Activated naive CD8-positive, alpha-beta T cell treated with anti-CD3 and anti-CD28 coated beads, Interleukin-2, amount 10 ng/mL, durations not matched to agents 7 days and 5 days (primary cell): ENCODE results near the gene PFKL. TPM values are rescaled to one million over a fixed set of nuclear protein-coding genes. Genes with fewer than 3 reads are reported as not detected.

Experiments
- ATAC-seq: fragments of 150-1000 bp; cut with Tn5 transposase; one replicate; pipeline ENCODE4 v1.10.0; 2021; ENCODE audit warnings: low read depth, moderate library complexity
- POLR2A ChIA-PET: fragments of 350-600 bp; sonication (Branson Sonifier 250); formaldehyde crosslinking; loops from one replicate; lab custom pipeline; 2021; ENCODE audit warnings: antibody characterized with exemption; lab: Charles Lee
- DNase-seq: peaks from one replicate; pipeline ENCODE4 v3.0.0; 2021
- H3K27ac Mint-ChIP-seq: one replicate; pipeline ENCODE4 v1.8.0; 2022; ENCODE audit warnings: mild to moderate bottlenecking, mixed read lengths
- H3K27me3 Mint-ChIP-seq: one replicate; pipeline ENCODE4 v1.8.0; 2022; ENCODE audit warnings: mild to moderate bottlenecking, moderate library complexity, mixed read lengths
- H3K36me3 Mint-ChIP-seq: one replicate; pipeline ENCODE4 v1.8.0; 2021; ENCODE audit warnings: mild to moderate bottlenecking, mixed read lengths
- H3K4me1 Mint-ChIP-seq: one replicate; pipeline ENCODE4 v1.8.0; 2021; ENCODE audit warnings: mixed read lengths
- H3K4me3 Mint-ChIP-seq: one replicate; pipeline ENCODE4 v1.8.0; 2022; ENCODE audit warnings: mild to moderate bottlenecking, moderate library complexity, mixed read lengths
- H3K9me3 Mint-ChIP-seq: one replicate; pipeline ENCODE4 v1.8.0; 2021; ENCODE audit warnings: mixed read lengths
- total RNA-seq, 2 experiments: library from RNA; stranded (reverse); gene quantifications; one replicate each; pipeline ENCODE4 v1.2.3, GENCODE V29; 2021

PFKL gene
- total RNA-seq, 2 experiments from 2014 or later: 183 to 193 TPM

- no peak for DNase-seq
- H3K9me3 Mint-ChIP-seq: no peaks in the 10 kb centered on the region
- POLR2A ChIA-PET: no interaction called here
- ATAC-seq: no peak
- no peak overlapping the region for H3K27ac Mint-ChIP-seq
- no peaks in the 10 kb centered on the region for H3K4me1 Mint-ChIP-seq
- no peak overlapping the region for H3K4me3 Mint-ChIP-seq
- H3K27me3 Mint-ChIP-seq: no peaks in the 10 kb centered on the region
- peaks cover 3% of the 10 kb centered on the region for H3K36me3 Mint-ChIP-seq
Observed at GRCh38 chr21:44317241-44317782, 17.5 kb downstream of the PFKL start.

GRCh38 chr21:44317871-44318270 is 18.0 kb downstream of the PFKL start:
- DNase-seq: no peak
- POLR2A ChIA-PET: no interaction called here
- no peak overlapping the region for H3K27ac Mint-ChIP-seq

GRCh38 chr21:44318489-44319285 is 18.8 kb downstream of the PFKL start:
- POLR2A ChIA-PET: no interaction called here
- ATAC-seq (no peak), DNase-seq (no peak)

More at GRCh38 chr21:44317871-44318270, 18.0 kb downstream of the PFKL start:
- Mint-ChIP-seq H3K9me3 (no peaks in the 10 kb centered on the region), H3K36me3 (peaks cover 3% of the 10 kb centered on the region), H3K4me1 (no peaks in the 10 kb centered on the region), H3K4me3 (no peak overlapping the region), H3K27me3 (no peaks in the 10 kb centered on the region)
- ATAC-seq: no peak

GRCh38 chr21:44319407-44320065 is 19.7 kb downstream of the PFKL start:
- Mint-ChIP-seq H3K4me1 (no peaks in the 10 kb centered on the region), H3K9me3 (no peaks in the 10 kb centered on the region), H3K27ac (no peak overlapping the region), H3K36me3 (peaks cover 3% of the 10 kb centered on the region), H3K27me3 (no peaks in the 10 kb centered on the region), H3K4me3 (no peak overlapping the region)
- DNase-seq (no peak), ATAC-seq (no peak)
- POLR2A ChIA-PET: no interaction called here

More at GRCh38 chr21:44318489-44319285, 18.8 kb downstream of the PFKL start:
- no peaks in the 10 kb centered on the region for H3K27me3 Mint-ChIP-seq
- no peak overlapping the region for H3K4me3 Mint-ChIP-seq
- H3K36me3 Mint-ChIP-seq: peaks cover 3% of the 10 kb centered on the region
- no peaks in the 10 kb centered on the region for H3K4me1 Mint-ChIP-seq
- H3K27ac Mint-ChIP-seq: no peak overlapping the region
- no peaks in the 10 kb centered on the region for H3K9me3 Mint-ChIP-seq

GRCh38 chr21:44320847-44321246 is 21.0 kb downstream of the PFKL start:
- Mint-ChIP-seq H3K4me3 (no peak overlapping the region), H3K27ac (no peak overlapping the region), H3K9me3 (no peaks in the 10 kb centered on the region), H3K27me3 (no peaks in the 10 kb centered on the region), H3K36me3 (peaks cover 3% of the 10 kb centered on the region), H3K4me1 (no peaks in the 10 kb centered on the region)
- ATAC-seq (no peak), DNase-seq (no peak)
- POLR2A ChIA-PET: no interaction called here

GRCh38 chr21:44321846-44322450 is 22.1 kb downstream of the PFKL start:
- no peaks in the 10 kb centered on the region for H3K4me1 Mint-ChIP-seq
- POLR2A ChIA-PET: no interaction called here
- H3K27ac Mint-ChIP-seq: no peak overlapping the region
- no peak overlapping the region for H3K4me3 Mint-ChIP-seq
- ATAC-seq (no peak), DNase-seq (no peak)
- peaks cover 3% of the 10 kb centered on the region for H3K36me3 Mint-ChIP-seq
- no peaks in the 10 kb centered on the region for H3K27me3 Mint-ChIP-seq
- H3K9me3 Mint-ChIP-seq: no peaks in the 10 kb centered on the region

GRCh38 chr21:44322621-44323325 is 22.9 kb downstream of the PFKL start:
- no peak overlapping the region for H3K4me3 Mint-ChIP-seq
- H3K36me3 Mint-ChIP-seq: peaks cover 3% of the 10 kb centered on the region
- no peaks in the 10 kb centered on the region for H3K27me3 Mint-ChIP-seq
- POLR2A ChIA-PET: interaction anchor here (0.7 kb wide), 1 partner anchor 31 kb away, joined by 3 read pairs; the partner anchor contains the start of gene TRPM2
- H3K9me3 Mint-ChIP-seq: no peaks in the 10 kb centered on the region
- ATAC-seq (no peak), DNase-seq (no peak)
- no peaks in the 10 kb centered on the region for H3K4me1 Mint-ChIP-seq
- H3K27ac Mint-ChIP-seq: no peak overlapping the region

- no peaks in the 10 kb centered on the region for H3K4me1 Mint-ChIP-seq
- POLR2A ChIA-PET: interaction anchor here (0.7 kb wide), 1 partner anchor 30 kb away, joined by 3 read pairs; the partner anchor contains the start of gene TRPM2
- H3K36me3 Mint-ChIP-seq: peaks cover 3% of the 10 kb centered on the region
- H3K27me3 Mint-ChIP-seq: no peaks in the 10 kb centered on the region
- ATAC-seq: no peak
- no peak overlapping the region for H3K27ac Mint-ChIP-seq
- H3K4me3 Mint-ChIP-seq: no peak overlapping the region
- DNase-seq: no peak
- H3K9me3 Mint-ChIP-seq: no peaks in the 10 kb centered on the region
Observed at GRCh38 chr21:44323591-44323990, 23.7 kb downstream of the PFKL start.

- Mint-ChIP-seq H3K36me3 (peaks cover 2% of the 10 kb centered on the region), H3K27ac (no peak overlapping the region), H3K9me3 (no peaks in the 10 kb centered on the region), H3K4me1 (no peaks in the 10 kb centered on the region), H3K27me3 (no peaks in the 10 kb centered on the region), H3K4me3 (no peak overlapping the region)
- POLR2A ChIA-PET: no interaction called here
- ATAC-seq (no peak), DNase-seq (no peak)
Observed at GRCh38 chr21:44324106-44324853, 24.4 kb downstream of the PFKL start.

- no peak for ATAC-seq
- peaks cover 2% of the 10 kb centered on the region for H3K36me3 Mint-ChIP-seq
- POLR2A ChIA-PET: no interaction called here
- H3K4me3 Mint-ChIP-seq: no peak overlapping the region
- DNase-seq: no peak
- no peak overlapping the region for H3K27ac Mint-ChIP-seq
- H3K4me1 Mint-ChIP-seq: no peaks in the 10 kb centered on the region
- no peaks in the 10 kb centered on the region for H3K27me3 Mint-ChIP-seq
- no peaks in the 10 kb centered on the region for H3K9me3 Mint-ChIP-seq
Observed at GRCh38 chr21:44324854-44325107, 24.9 kb downstream of the PFKL start.

GRCh38 chr21:44325386-44326271 is 25.8 kb downstream of the PFKL start:
- Mint-ChIP-seq H3K9me3 (no peaks in the 10 kb centered on the region), H3K27ac (no peak overlapping the region), H3K4me1 (no peaks in the 10 kb centered on the region), H3K27me3 (no peaks in the 10 kb centered on the region), H3K4me3 (no peak overlapping the region), H3K36me3 (peaks cover 2% of the 10 kb centered on the region)
- DNase-seq (no peak), ATAC-seq (no peak)
- POLR2A ChIA-PET: no interaction called here

- Mint-ChIP-seq H3K9me3 (no peaks in the 10 kb centered on the region), H3K27ac (no peak overlapping the region), H3K27me3 (no peaks in the 10 kb centered on the region), H3K4me3 (no peak overlapping the region), H3K4me1 (no peaks in the 10 kb centered on the region), H3K36me3 (peaks cover 2% of the 10 kb centered on the region)
- DNase-seq: no peak
- no peak for ATAC-seq
- POLR2A ChIA-PET: no interaction called here
Observed at GRCh38 chr21:44326272-44326647, 26.4 kb downstream of the PFKL start.
